Smooth muscle cell (in vitro differentiated cells): ENCODE measurements around the gene ATP9A. TPM values are rescaled to one million over a fixed set of nuclear protein-coding genes. Genes with fewer than 3 reads are reported as not detected.
"Not testable (repeated sequence)": the region's sequence is repeated elsewhere in the genome, so short reads cannot be mapped to it uniquely, and the experiment has no call there.

ENCODE experiments used
- DNase-seq: peaks from one replicate; lab custom pipeline; 2025; ENCODE audit not compliant: unreplicated experiment; lab: John Stamatoyannopoulos, UW
- H2AFZ ChIP-seq: fragments of 200-600 bp; sonication (generic); 2 replicates; pipeline ENCODE4 v1.6.0; 2016; ENCODE audit warnings: antibody characterized with exemption, low read depth, mild to moderate bottlenecking
- H3F3A ChIP-seq: fragments of 200-600 bp; sonication (generic); 2 replicates; pipeline ENCODE4 v1.6.0; 2017; ENCODE audit warnings: antibody characterized with exemption, low read depth
- H3K27ac ChIP-seq: fragments of 200-600 bp; sonication (generic); 2 replicates; pipeline ENCODE4 v1.5.1; 2016; ENCODE audit warnings: low read depth, mild to moderate bottlenecking
- H3K27me3 ChIP-seq: fragments of 200-600 bp; sonication (generic); 2 replicates; pipeline ENCODE4 v1.6.1; 2016; ENCODE audit warnings: low read depth, mild to moderate bottlenecking
- H3K36me3 ChIP-seq: fragments of 200-600 bp; sonication (generic); 2 replicates; pipeline ENCODE4 v1.5.1; 2016; ENCODE audit warnings: low read depth
- H3K4me1 ChIP-seq: fragments of 200-600 bp; sonication (generic); 2 replicates; pipeline ENCODE4 v1.5.1; 2016; ENCODE audit warnings: low read depth
- H3K4me2 ChIP-seq: fragments of 200-600 bp; sonication (generic); 2 replicates; pipeline ENCODE4 v1.6.0; 2016; ENCODE audit warnings: mild to moderate bottlenecking
- H3K4me3 ChIP-seq: fragments of 200-600 bp; sonication (generic); 2 replicates; pipeline ENCODE4 v1.5.1; 2016; ENCODE audit warnings: mild to moderate bottlenecking
- H3K79me2 ChIP-seq: fragments of 200-600 bp; sonication (generic); 2 replicates; pipeline ENCODE4 v1.6.0; 2016; ENCODE audit warnings: low read depth, mild to moderate bottlenecking
- H3K9ac ChIP-seq: fragments of 200-600 bp; sonication (generic); 2 replicates; pipeline ENCODE4 v1.6.0; 2016; ENCODE audit warnings: low read depth
- H3K9me3 ChIP-seq: fragments of 200-600 bp; sonication (generic); replicated peaks from 2 replicates; pipeline ENCODE4 v1.5.1; 2016; ENCODE audit warnings: low read depth
- H4K20me1 ChIP-seq: fragments of 200-600 bp; sonication (generic); 2 replicates; pipeline ENCODE4 v1.6.0; 2016; ENCODE audit warnings: low read depth
- WGBS: methylation state at CpG from one replicate; pipeline ENCODE4 v1.1.7; 2016; ENCODE audit warnings: low lambda C conversion rate; 5-methylcytosine and 5-hydroxymethylcytosine counted together
- polyA plus RNA-seq: library from polyadenylated mRNA; unstranded; fragments of >200 nt; fragmentation: Nextera tagmentation; extraction: Ambion mirVana; gene quantifications from 2 replicates; pipeline ENCODE4 v1.2.1, GENCODE V29; 2016
- total RNA-seq: library from RNA; depleted of rRNA; stranded (reverse); fragments of >200 nt; gene quantifications from 2 replicates; pipeline ENCODE4 v1.2.3, GENCODE V29; 2014
- TF ChIP-seq, protein P1 (sequence below): fragments of 200-600 bp; sonication (generic); IDR thresholded peaks from 2 replicates; pipeline ENCODE4 v1.5.1; 2017; ENCODE audit warnings: borderline replicate concordance, mild to moderate bottlenecking, antibody characterized with exemption; ENCODE audit not compliant: insufficient read depth, poor library complexity, severe bottlenecking

Gene ATP9A
- total and polyA plus RNA-seq, 2 experiments from 2014 or later = 3.4 to 8.0 TPM

DNA sequence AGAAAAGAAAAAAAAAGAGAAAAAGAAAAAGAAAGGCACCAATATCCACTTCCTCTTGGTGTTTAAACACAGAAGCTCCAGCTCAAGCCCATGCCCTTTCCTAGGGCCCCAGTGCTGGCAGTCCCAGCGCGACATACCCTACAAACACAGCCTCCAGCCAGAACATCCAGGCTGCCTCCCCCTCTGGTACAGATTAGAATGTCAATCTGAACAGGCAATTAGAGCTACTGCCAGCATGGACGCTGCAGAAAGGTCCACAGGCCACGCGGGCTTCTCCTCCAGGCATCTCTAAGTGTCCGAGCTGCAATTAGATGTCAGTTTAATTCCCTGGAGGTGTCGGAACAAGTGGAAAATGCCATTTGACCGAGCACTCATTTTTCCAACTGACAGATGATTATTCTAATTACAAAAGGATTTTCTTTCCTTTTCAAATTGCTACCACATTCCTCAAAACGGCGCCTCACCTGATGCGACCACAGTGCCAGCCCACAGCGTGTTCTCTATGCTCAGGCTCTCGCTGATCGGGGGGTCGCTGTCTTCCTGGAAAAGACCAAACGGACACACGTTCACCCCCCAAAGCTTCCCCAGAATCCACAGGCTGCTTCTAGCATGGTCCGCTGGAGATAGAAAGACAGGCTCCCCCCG lies 79.5 kb downstream of the ATP9A start:
- Histone ChIP-seq H3K9me3 (no peaks in the 10 kb centered on the region), H3K4me3 (no peak overlapping the region), H2AFZ (no peak overlapping the region), H3K9ac (no peak overlapping the region), H4K20me1 (no peaks in the 10 kb centered on the region), H3K27me3 (no peaks in the 10 kb centered on the region), H3K79me2 (no peaks in the 10 kb centered on the region), H3K4me1 (no peaks in the 10 kb centered on the region), H3K27ac (no peak overlapping the region), H3K4me2 (no peak overlapping the region), H3K36me3 (no peaks in the 10 kb centered on the region), H3F3A (no peaks in the 10 kb centered on the region)
- TF ChIP-seq, protein P1, sequence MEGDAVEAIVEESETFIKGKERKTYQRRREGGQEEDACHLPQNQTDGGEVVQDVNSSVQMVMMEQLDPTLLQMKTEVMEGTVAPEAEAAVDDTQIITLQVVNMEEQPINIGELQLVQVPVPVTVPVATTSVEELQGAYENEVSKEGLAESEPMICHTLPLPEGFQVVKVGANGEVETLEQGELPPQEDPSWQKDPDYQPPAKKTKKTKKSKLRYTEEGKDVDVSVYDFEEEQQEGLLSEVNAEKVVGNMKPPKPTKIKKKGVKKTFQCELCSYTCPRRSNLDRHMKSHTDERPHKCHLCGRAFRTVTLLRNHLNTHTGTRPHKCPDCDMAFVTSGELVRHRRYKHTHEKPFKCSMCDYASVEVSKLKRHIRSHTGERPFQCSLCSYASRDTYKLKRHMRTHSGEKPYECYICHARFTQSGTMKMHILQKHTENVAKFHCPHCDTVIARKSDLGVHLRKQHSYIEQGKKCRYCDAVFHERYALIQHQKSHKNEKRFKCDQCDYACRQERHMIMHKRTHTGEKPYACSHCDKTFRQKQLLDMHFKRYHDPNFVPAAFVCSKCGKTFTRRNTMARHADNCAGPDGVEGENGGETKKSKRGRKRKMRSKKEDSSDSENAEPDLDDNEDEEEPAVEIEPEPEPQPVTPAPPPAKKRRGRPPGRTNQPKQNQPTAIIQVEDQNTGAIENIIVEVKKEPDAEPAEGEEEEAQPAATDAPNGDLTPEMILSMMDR = no peak
- 89% methylated on average over 19 of the region's 19 CpGs for WGBS
- DNase-seq = no peak

DNA sequence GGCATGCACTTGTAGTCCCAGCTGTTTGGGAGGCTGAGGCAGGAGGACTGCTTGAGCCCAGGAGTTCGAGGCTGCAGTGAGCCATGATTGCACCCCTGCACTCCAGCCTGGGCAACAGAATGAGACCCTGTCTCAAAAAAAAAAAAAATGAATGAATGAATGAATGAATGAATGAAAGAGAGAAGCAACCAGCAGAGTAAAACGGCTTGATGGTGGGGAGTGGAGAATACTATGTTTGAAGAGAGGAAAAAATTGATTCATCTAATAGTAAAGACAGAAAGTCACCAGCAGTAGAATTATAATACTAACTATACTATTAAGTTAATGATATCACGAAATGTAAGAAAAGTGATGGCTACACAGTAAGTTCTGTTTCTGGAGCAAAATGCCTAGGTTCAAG lies 80.6 kb downstream of the ATP9A start:
- no peak for DNase-seq
- no peaks in the 10 kb centered on the region for H3K9me3 ChIP-seq
- no peaks in the 10 kb centered on the region for H3K36me3 ChIP-seq
- H2AFZ ChIP-seq = no peak overlapping the region
- H4K20me1 ChIP-seq = no peaks in the 10 kb centered on the region
- TF ChIP-seq, protein P1 = no peak
- 98% methylated on average over 3 of the region's 3 CpGs for WGBS
- no peaks in the 10 kb centered on the region for H3K27me3 ChIP-seq
- no peak overlapping the region for H3K9ac ChIP-seq
- no peak overlapping the region for H3K4me2 ChIP-seq
- H3F3A ChIP-seq = no peaks in the 10 kb centered on the region
- no peaks in the 10 kb centered on the region for H3K79me2 ChIP-seq
- no peak overlapping the region for H3K4me3 ChIP-seq
- H3K4me1 ChIP-seq = no peaks in the 10 kb centered on the region
- no peak overlapping the region for H3K27ac ChIP-seq

GRCh38 chr20:51687108-51687507 lies 81.1 kb downstream of the ATP9A start:
- no peaks in the 10 kb centered on the region for H3K36me3 ChIP-seq
- 71% methylated on average over 8 of the region's 8 CpGs for WGBS
- no peaks in the 10 kb centered on the region for H3K79me2 ChIP-seq
- no peak for DNase-seq
- no peak overlapping the region for H3K9ac ChIP-seq
- no peaks in the 10 kb centered on the region for H3K4me1 ChIP-seq
- TF ChIP-seq, protein P1 = no peak
- no peaks in the 10 kb centered on the region for H3F3A ChIP-seq
- H3K4me3 ChIP-seq = no peak overlapping the region
- no peaks in the 10 kb centered on the region for H3K9me3 ChIP-seq
- no peak overlapping the region for H3K4me2 ChIP-seq
- no peak overlapping the region for H3K27ac ChIP-seq
- H4K20me1 ChIP-seq = no peaks in the 10 kb centered on the region
- H3K27me3 ChIP-seq = no peaks in the 10 kb centered on the region
- H2AFZ ChIP-seq = no peak overlapping the region

DNA sequence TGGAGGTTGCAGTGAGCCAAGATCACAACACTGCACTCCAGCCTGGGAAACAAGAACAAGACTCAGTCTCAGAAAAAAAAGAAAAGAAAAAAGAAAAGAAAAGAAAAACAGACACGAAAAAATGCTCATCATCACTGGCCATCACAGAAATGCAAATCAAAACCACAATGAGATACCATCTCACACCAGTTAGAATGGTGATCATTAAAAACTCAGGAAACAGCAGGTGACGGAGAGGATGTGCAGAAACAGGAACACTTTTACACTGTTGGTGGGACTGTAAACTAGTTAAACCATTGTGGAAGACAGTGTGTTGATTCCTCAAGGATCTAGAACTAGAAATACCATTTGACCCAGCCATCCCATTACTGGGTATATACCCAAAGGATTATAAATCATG lies 82.7 kb downstream of the ATP9A start:
- not testable (repeated sequence) for H4K20me1 ChIP-seq, H3K27ac ChIP-seq, H3F3A ChIP-seq, H3K27me3 ChIP-seq, H3K4me2 ChIP-seq, H3K4me1 ChIP-seq, H2AFZ ChIP-seq, H3K9me3 ChIP-seq, H3K4me3 ChIP-seq, H3K36me3 ChIP-seq, H3K9ac ChIP-seq, DNase-seq, H3K79me2 ChIP-seq
- 86% methylated on average over 2 of the region's 2 CpGs for WGBS
